ENCODE data around the gene THAP4.
"Not testable (repeated sequence)": the region's sequence is repeated elsewhere in the genome, so short reads cannot be mapped to it uniquely, and the experiment has no call there.

The THAP4 gene

GRCh38 chr2:241579281-241579680 is 57.7 kb downstream of the THAP4 start:
- DNase-seq (ENCODE audit: insufficient read length, low spot score): no peak
- no peak for TF ChIP-seq CTCF (IDR thresholded peaks at IDR 0.05; ENCODE audit: insufficient read depth, missing control alignments)
- no peak for FAIRE-seq

DNA sequence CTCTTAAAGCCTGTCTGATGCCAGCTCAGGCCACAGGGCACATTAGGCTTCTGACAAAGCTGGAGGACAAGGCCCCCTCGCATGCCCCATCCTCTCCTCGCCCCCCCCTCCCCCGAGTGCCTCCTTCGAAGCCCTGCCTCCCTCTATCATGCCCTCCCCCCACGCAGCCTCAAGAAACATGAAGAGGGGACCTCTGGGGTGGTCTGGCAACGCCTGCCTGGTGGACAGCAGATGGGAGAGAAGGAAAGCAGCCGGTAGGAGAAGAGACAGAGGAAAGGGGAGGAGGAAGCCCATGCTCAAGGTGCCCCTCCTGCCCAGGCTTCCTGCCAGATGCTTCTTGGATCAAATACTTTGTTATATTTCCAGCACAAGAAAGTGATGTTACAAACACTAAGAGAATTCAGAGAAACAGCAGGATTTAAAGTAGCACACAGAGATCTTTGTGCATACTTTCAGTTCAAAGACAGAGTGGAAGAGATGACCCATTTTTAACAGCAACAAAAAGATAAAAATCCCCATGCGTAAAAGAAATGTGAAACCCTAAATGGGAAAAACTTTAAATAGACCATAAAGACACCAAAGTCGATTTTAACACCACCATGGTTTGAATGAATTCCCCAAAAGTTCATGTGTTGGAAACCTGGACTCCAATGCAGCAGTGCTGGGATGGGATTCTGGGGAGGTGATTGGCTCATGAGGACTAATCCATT is 59.4 kb downstream of the THAP4 start:
- DNase-seq (ENCODE audit: insufficient read length, low spot score): no peak
- TF ChIP-seq CTCF (IDR thresholded peaks at IDR 0.05; ENCODE audit: insufficient read depth, missing control alignments): no peak
- FAIRE-seq: no peak

- no peak for TF ChIP-seq CTCF (IDR thresholded peaks at IDR 0.05; ENCODE audit: insufficient read depth, missing control alignments)
- FAIRE-seq (no peak), DNase-seq (ENCODE audit: insufficient read length, low spot score) (no peak)
These were observed 60.7 kb downstream of the THAP4 start for GRCh38 chr2:241576293-241576654.

DNA sequence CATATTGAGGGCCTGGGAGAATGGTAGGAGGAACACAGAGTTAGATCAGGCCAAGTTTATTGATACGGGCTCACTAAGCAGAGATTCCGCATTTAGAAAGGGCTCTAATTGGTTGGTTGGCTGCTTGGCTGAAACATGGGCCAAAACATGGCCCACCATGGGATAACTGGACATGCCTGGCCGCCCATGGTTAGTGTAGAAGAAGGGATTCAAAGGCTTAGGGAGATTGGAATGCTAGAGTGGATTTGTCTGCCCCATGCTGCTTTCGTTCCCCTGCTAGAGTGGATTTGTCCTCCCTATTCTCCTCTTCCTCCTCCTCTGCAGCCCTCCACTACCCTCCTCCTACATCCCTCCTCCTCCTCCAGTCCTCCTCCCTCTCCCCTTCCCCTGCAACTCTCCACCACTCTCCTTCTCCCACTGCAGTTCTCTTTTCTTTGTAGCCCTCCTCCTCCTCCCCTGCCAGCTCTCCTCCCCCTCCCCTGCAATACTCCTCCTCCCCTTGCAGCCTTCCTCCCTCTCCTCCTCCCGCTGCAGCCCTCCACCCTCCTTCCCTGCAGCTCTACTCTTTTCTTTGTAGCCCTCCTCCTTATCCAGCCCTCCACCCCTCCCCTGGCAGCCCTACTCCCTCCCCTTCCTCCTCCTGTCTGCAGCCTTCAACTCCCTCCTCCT is 61.2 kb downstream of the THAP4 start:
- TF ChIP-seq CTCF (IDR thresholded peaks at IDR 0.05; ENCODE audit: insufficient read depth, missing control alignments): no peak
- no peak for FAIRE-seq
- DNase-seq (ENCODE audit: insufficient read length, low spot score): no peak

- no peak for TF ChIP-seq CTCF (IDR thresholded peaks at IDR 0.05; ENCODE audit: insufficient read depth, missing control alignments)
- no peak for DNase-seq (ENCODE audit: insufficient read length, low spot score)
- FAIRE-seq: no peak
These were observed 61.9 kb downstream of the THAP4 start for GRCh38 chr2:241574911-241575623.

GRCh38 chr2:241573741-241574140 is 63.2 kb downstream of the THAP4 start:
- DNase-seq (ENCODE audit: insufficient read length, low spot score) (no peak), FAIRE-seq (no peak)
- TF ChIP-seq CTCF (IDR thresholded peaks at IDR 0.05; ENCODE audit: insufficient read depth, missing control alignments): no peak

GRCh38 chr2:241572915-241573651 is 63.9 kb downstream of the THAP4 start:
- DNase-seq (ENCODE audit: insufficient read length, low spot score); FAIRE-seq: not testable (repeated sequence)
